Nephron progenitor cell (in vitro differentiated cells): ENCODE results near the gene CYB561D2.

Experiments used
- DNase-seq: peaks from one replicate; pipeline ENCODE4 v3.0.0; 2021
- H3K27ac Mint-ChIP-seq: 2 replicates; pipeline ENCODE4 v1.8.0; 2021; ENCODE audit warnings: mild to moderate bottlenecking, moderate library complexity, mixed read lengths
- H3K27me3 Mint-ChIP-seq: 2 replicates; pipeline ENCODE4 v1.8.0; 2021; ENCODE audit warnings: mild to moderate bottlenecking, low read depth, mixed read lengths; ENCODE audit not compliant: poor library complexity
- H3K36me3 Mint-ChIP-seq: 2 replicates; pipeline ENCODE4 v1.8.0; 2021; ENCODE audit warnings: low read depth, mixed read lengths
- H3K4me1 Mint-ChIP-seq: 2 replicates; pipeline ENCODE4 v1.8.0; 2021; ENCODE audit warnings: mixed read lengths
- H3K4me3 Mint-ChIP-seq: 2 replicates; pipeline ENCODE4 v1.8.0; 2021; ENCODE audit warnings: mild to moderate bottlenecking, moderate library complexity, mixed read lengths
- H3K9me3 Mint-ChIP-seq: 2 replicates; pipeline ENCODE4 v1.8.0; 2021; ENCODE audit warnings: mild to moderate bottlenecking, moderate library complexity, mixed read lengths
- CTCF ChIP-seq: fragments of 200-600 bp; sonication (generic); IDR thresholded peaks from 2 replicates; pipeline ENCODE4 v1.5.0; 2021; ENCODE audit warnings: antibody characterized with exemption

The CYB561D2 gene

GRCh38 chr3:50338965-50339364 is 11.7 kb upstream of the CYB561D2 start:
- Mint-ChIP-seq H3K4me3 (peak overlapping the region; percentile 94), H3K27me3 (peaks cover 63% of the 10 kb centered on the region), H3K36me3 (no peaks in the 10 kb centered on the region), H3K27ac (no peak overlapping the region), H3K9me3 (peaks cover 2% of the 10 kb centered on the region), H3K4me1 (peaks cover 50% of the 10 kb centered on the region)
- no peak for DNase-seq
- no peak for TF ChIP-seq CTCF

GRCh38 chr3:50339485-50340146 is 11.0 kb upstream of the CYB561D2 start:
- H3K4me3 Mint-ChIP-seq, result peak overlapping the region; percentile 61
- no peak for TF ChIP-seq CTCF
- DNase-seq, result no peak
- peaks cover 4% of the 10 kb centered on the region for H3K9me3 Mint-ChIP-seq
- peaks cover 69% of the 10 kb centered on the region for H3K27me3 Mint-ChIP-seq
- peaks cover 43% of the 10 kb centered on the region for H3K4me1 Mint-ChIP-seq
- H3K27ac Mint-ChIP-seq, result no peak overlapping the region
- no peaks in the 10 kb centered on the region for H3K36me3 Mint-ChIP-seq

- H3K9me3 Mint-ChIP-seq, result peaks cover 4% of the 10 kb centered on the region
- H3K36me3 Mint-ChIP-seq, result no peaks in the 10 kb centered on the region
- H3K27ac Mint-ChIP-seq, result no peak overlapping the region
- peak overlapping the region; percentile 25 for H3K4me3 Mint-ChIP-seq
- peaks cover 41% of the 10 kb centered on the region for H3K4me1 Mint-ChIP-seq
- TF ChIP-seq CTCF, result no peak
- no peak for DNase-seq
- peaks cover 74% of the 10 kb centered on the region for H3K27me3 Mint-ChIP-seq
Observed at GRCh38 chr3:50340147-50340447, 10.6 kb upstream of the CYB561D2 start.

GRCh38 chr3:50340448-50341329 is 10.0 kb upstream of the CYB561D2 start, which contains the start of gene RASSF1:
TSS of gene RASSF1 (minus strand) at chr3:50340836. CDS start at chr3:50340805, 31 bp downstream.
- Mint-ChIP-seq H3K27ac (no peak within 1 kb of the TSS), H3K36me3 (no peaks in the 10 kb centered on the region), H3K4me3 (peak within 1 kb of the TSS; percentile 61), H3K27me3 (peaks cover 80% of the 10 kb centered on the region), H3K4me1 (peaks cover 36% of the 10 kb centered on the region), H3K9me3 (peaks cover 4% of the 10 kb centered on the region)
- no peak for TF ChIP-seq CTCF
- DNase-seq, result no peak

GRCh38 chr3:50341537-50341936 is 9.1 kb upstream of the CYB561D2 start:
- H3K36me3 Mint-ChIP-seq, result no peaks in the 10 kb centered on the region
- peaks cover 32% of the 10 kb centered on the region for H3K4me1 Mint-ChIP-seq
- no peak for TF ChIP-seq CTCF
- DNase-seq, result no peak
- no peak overlapping the region for H3K4me3 Mint-ChIP-seq
- peaks cover 89% of the 10 kb centered on the region for H3K27me3 Mint-ChIP-seq
- peaks cover 4% of the 10 kb centered on the region for H3K9me3 Mint-ChIP-seq
- no peak overlapping the region for H3K27ac Mint-ChIP-seq
